SK-N-SH (cell line): ENCODE data around the gene STRN3.

Experiments used
- CHD2 ChIP-seq: fragments of 150-350 bp; IDR thresholded peaks from 2 replicates; pipeline ENCODE4 v1.6.1; 2018; ENCODE audit warnings: low read length; ENCODE audit not compliant: partially characterized antibody
- CTCF ChIP-seq: fragments of 200-600 bp; sonication (generic); IDR thresholded peaks from 2 replicates; pipeline ENCODE4 v1.6.1; 2017; ENCODE audit warnings: antibody characterized with exemption, mild to moderate bottlenecking, moderate library complexity
- EP300 ChIP-seq, 2 experiments: IDR thresholded peaks; 2 replicates each; pipeline versions ENCODE4 v1.4.0 to v1.6.1; 2012; ENCODE audit warnings: borderline replicate concordance in 1 of 2, low read depth in 1 of 2, low read length in 1 of 2
- MXI1 ChIP-seq: IDR thresholded peaks from 2 replicates; pipeline ENCODE4 v1.6.1; 2012; ENCODE audit warnings: mild to moderate bottlenecking, low read depth, low read length, improper control_type of control experiment
- POLR2AphosphoS5 ChIP-seq: IDR thresholded peaks from 2 replicates; pipeline ENCODE4 v1.6.1; 2012; ENCODE audit warnings: low read depth, low read length
- REST ChIP-seq: IDR thresholded peaks from 2 replicates; pipeline ENCODE4 v1.6.1; 2012; ENCODE audit warnings: mild to moderate bottlenecking, low read depth, low read length, moderate library complexity
- SIN3A ChIP-seq: IDR thresholded peaks from 2 replicates; pipeline ENCODE4 v1.6.1; 2012; ENCODE audit warnings: low read depth, mild to moderate bottlenecking, low read length, moderate library complexity, borderline replicate concordance
- YY1 ChIP-seq: IDR thresholded peaks from 2 replicates; pipeline ENCODE4 v1.4.0; 2012; ENCODE audit warnings: low read depth, mild to moderate bottlenecking

GRCh38 chr14:31021576-31021949 is 4.6 kb downstream of the STRN3 start:
- TF ChIP-seq POLR2AphosphoS5 (no peak), CHD2 (no peak), SIN3A (no peak), EP300 (IDR thresholded peaks at IDR 0.05; ENCODE audit: borderline replicate concordance in 1 of 2, low read depth in 1 of 2, low read length in 1 of 2) (no peak), CTCF (no peak), YY1 (no peak), REST (no peak), MXI1 (no peak)
